VCaP (cell line): ENCODE data around the gene PDE6A.

Experiments
- H3K27ac ChIP-seq: fragments of 450-650 bp; 2 replicates; pipeline ENCODE4 v1.5.1; 2017
- CTCF ChIP-seq: fragments of 450-650 bp; conservative IDR thresholded peaks from 2 replicates; pipeline ENCODE4 v1.5.1; 2017; ENCODE audit warnings: mild to moderate bottlenecking, moderate library complexity

PDE6A gene

GRCh38 chr5:149838881-149839739, 105.5 kb downstream of the PDE6A start:
- no peak for TF ChIP-seq CTCF
- H3K27ac ChIP-seq, result no peak overlapping the region

- TF ChIP-seq CTCF, result peak; percentile 96
- H3K27ac ChIP-seq, result no peak overlapping the region
These were observed 106.8 kb downstream of the PDE6A start for GRCh38 chr5:149837680-149838269.

GRCh38 chr5:149836451-149837139, 108.0 kb downstream of the PDE6A start:
- no peak for TF ChIP-seq CTCF
- H3K27ac ChIP-seq, result no peak overlapping the region

GRCh38 chr5:149834246-149834855, 110.2 kb downstream of the PDE6A start:
- no peak overlapping the region for H3K27ac ChIP-seq
- TF ChIP-seq CTCF, result peak; percentile 86

- no peak overlapping the region for H3K27ac ChIP-seq
- TF ChIP-seq CTCF, result no peak
These were observed 111.3 kb downstream of the PDE6A start for GRCh38 chr5:149833116-149833827.

GRCh38 chr5:149832636-149833035, 112.0 kb downstream of the PDE6A start:
- H3K27ac ChIP-seq, result no peak overlapping the region
- TF ChIP-seq CTCF, result no peak
